GM12864 (cell line): Measurements from ENCODE around the gene DLGAP1.

Experiments
- DNase-seq: peaks from one replicate; pipeline ENCODE4 v3.0.0-alpha.2; 2011; ENCODE audit warnings: low read depth
- H3K4me3 ChIP-seq: 2 replicates; pipeline ENCODE4 v1.5.1; 2011; ENCODE audit warnings: mild to moderate bottlenecking, low read depth, low read length, control low read depth
- TF ChIP-seq, protein P1 (sequence below): IDR thresholded peaks from 2 replicates; pipeline ENCODE4 v1.5.1; 2011; ENCODE audit warnings: low read depth, mild to moderate bottlenecking, moderate library complexity, low read length, control low read depth, inconsistent platforms; ENCODE audit errors: missing control alignments

Gene DLGAP1

GRCh38 chr18:3747176-3747973, 707.7 kb downstream of the DLGAP1 start:
- TF ChIP-seq, protein P1, sequence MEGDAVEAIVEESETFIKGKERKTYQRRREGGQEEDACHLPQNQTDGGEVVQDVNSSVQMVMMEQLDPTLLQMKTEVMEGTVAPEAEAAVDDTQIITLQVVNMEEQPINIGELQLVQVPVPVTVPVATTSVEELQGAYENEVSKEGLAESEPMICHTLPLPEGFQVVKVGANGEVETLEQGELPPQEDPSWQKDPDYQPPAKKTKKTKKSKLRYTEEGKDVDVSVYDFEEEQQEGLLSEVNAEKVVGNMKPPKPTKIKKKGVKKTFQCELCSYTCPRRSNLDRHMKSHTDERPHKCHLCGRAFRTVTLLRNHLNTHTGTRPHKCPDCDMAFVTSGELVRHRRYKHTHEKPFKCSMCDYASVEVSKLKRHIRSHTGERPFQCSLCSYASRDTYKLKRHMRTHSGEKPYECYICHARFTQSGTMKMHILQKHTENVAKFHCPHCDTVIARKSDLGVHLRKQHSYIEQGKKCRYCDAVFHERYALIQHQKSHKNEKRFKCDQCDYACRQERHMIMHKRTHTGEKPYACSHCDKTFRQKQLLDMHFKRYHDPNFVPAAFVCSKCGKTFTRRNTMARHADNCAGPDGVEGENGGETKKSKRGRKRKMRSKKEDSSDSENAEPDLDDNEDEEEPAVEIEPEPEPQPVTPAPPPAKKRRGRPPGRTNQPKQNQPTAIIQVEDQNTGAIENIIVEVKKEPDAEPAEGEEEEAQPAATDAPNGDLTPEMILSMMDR: no peak
- DNase-seq: no peak
- H3K4me3 ChIP-seq: no peak overlapping the region

GRCh38 chr18:3742541-3742940, 712.6 kb downstream of the DLGAP1 start:
- H3K4me3 ChIP-seq: no peak overlapping the region
- no peak for DNase-seq

DNA sequence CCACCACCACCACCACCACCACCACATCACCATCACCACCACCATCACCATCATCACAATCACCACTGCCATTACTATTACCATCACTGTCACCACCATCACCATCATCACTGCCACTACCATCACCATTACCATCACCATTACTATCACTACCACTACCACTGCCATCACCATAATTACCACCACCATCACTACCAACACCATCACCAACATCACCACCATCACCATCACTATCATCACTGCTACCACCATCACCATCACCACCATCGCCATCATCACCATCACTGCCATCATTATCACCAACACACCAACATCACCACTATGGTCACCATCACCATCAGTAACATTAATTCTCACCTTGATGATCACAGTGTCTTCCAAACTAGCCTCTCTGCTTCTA, 713.8 kb downstream of the DLGAP1 start:
- DNase-seq: no peak
- TF ChIP-seq, protein P1: no peak

More at GRCh38 chr18:3742541-3742940, 712.6 kb downstream of the DLGAP1 start:
- TF ChIP-seq, protein P1: no peak

GRCh38 chr18:3728704-3729437, 726.2 kb downstream of the DLGAP1 start:
- H3K4me3 ChIP-seq: no peak overlapping the region
- DNase-seq: no peak
- TF ChIP-seq, protein P1: no peak

More for the DNA sequence above, 713.8 kb downstream of the DLGAP1 start:
- no peak overlapping the region for H3K4me3 ChIP-seq

DNA sequence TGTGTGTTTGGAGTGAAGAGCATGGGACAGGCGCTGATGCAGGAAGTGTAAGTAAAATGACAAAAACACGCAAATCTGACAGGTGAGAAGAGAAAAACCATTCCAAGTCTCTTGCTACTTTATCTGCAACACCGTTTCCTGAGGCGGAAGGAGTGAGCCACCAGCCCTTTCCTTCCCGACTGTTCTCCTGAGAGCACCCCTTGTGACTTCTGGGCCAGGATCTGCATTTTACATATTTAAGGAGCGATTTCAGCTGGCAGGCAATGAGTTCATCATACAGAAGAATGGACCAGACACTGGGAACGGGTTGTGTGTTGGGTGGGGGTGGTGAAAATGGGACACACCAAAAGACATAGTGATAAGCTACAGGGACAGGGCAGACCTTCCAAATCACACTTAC, 727.8 kb downstream of the DLGAP1 start:
- no peak for DNase-seq
- H3K4me3 ChIP-seq: no peak overlapping the region
- TF ChIP-seq, protein P1: no peak

GRCh38 chr18:3726238-3726951, 728.7 kb downstream of the DLGAP1 start:
- TF ChIP-seq, protein P1: no peak
- no peak for DNase-seq
- H3K4me3 ChIP-seq: no peak overlapping the region
